Kidney (tissue), 14 donors: ENCODE data around the gene FYCO1. TPM values are rescaled to one million over a fixed set of nuclear protein-coding genes. Genes with fewer than 3 reads are reported as not detected.

Experiments used
- DNase-seq, 5 donors: peaks; one replicate each; pipeline ENCODE4 v3.0.0-alpha.2; 2013 to 2020
- FAIRE-seq: peaks from 2 replicates; lab custom pipeline; 2012; peaks lifted over from hg19 to GRCh38; lab: Jason Lieb, UNC
- H3K27ac ChIP-seq, 2 donors: one replicate each; pipeline ENCODE4 v1.7.0; 2013; ENCODE audit warnings: low read depth in 2 of 2, low read length in 2 of 2, inconsistent platforms in 1 of 2
- H3K27me3 ChIP-seq: one replicate; pipeline ENCODE4 v1.7.1; 2013; ENCODE audit warnings: low read length, inconsistent platforms; ENCODE audit not compliant: control insufficient read depth, insufficient read depth
- H3K36me3 ChIP-seq, 3 donors: one replicate each; pipeline versions ENCODE4 v1.7.0 to v1.7.1; 2013; ENCODE audit warnings: low read length in 3 of 3, control low read depth in 1 of 3, inconsistent platforms in 1 of 3; ENCODE audit not compliant: insufficient read depth in 3 of 3, control insufficient read depth in 2 of 3
- H3K4me1 ChIP-seq, 3 donors: one replicate each; pipeline versions ENCODE4 v1.7.0 to v1.7.1; 2013; ENCODE audit warnings: low read length in 3 of 3, inconsistent platforms in 1 of 3, low read depth in 1 of 3; ENCODE audit not compliant: control insufficient read depth in 2 of 3, insufficient read depth in 2 of 3
- H3K4me3 ChIP-seq, 3 donors: one replicate each; pipeline versions ENCODE4 v1.7.0 to v1.8.1; 2013; ENCODE audit warnings: low read length in 3 of 3, control low read depth in 1 of 3, inconsistent platforms in 1 of 3
- H3K9ac ChIP-seq, 3 donors: one replicate each; pipeline versions ENCODE4 v1.7.0 to v1.7.1; 2013; ENCODE audit warnings: low read length in 3 of 3, control low read depth in 1 of 3, inconsistent platforms in 1 of 3
- H3K9me3 ChIP-seq, 3 donors: one replicate each; pipeline versions ENCODE4 v1.7.0 to v1.7.1; 2013; ENCODE audit warnings: low read length in 3 of 3, control low read depth in 1 of 3, inconsistent platforms in 1 of 3; ENCODE audit not compliant: control insufficient read depth in 2 of 3, insufficient read depth in 1 of 3
- intact Hi-C: fragments of 100-400 bp; cut with DNase I; formaldehyde crosslinking; loops from one replicate; pipeline ENCODE4 v1.11.1; 2022
- polyA plus RNA-seq: library from polyadenylated mRNA; stranded (reverse); fragments of 350-450 nt; fragmentation: Illumina TruSeq; extraction: RNeasy Lipid Tissue Mini Kit (QIAGEN cat#74804); gene quantifications from one replicate; pipeline ENCODE4 v1.2.3, GENCODE V29; 2014; ENCODE audit warnings: low read depth, low replicate concordance; ENCODE audit not compliant: insufficient read depth
- total RNA-seq: library from RNA; stranded (reverse); fragmentation: NEBNext Ultra II Directional; extraction: Animal tissue kit (Norgen Biotek cat#: 25700); gene quantifications from one replicate; pipeline ENCODE4 v1.2.1, GENCODE V29; 2021
- TF ChIP-seq, protein P1 (sequence below): IDR thresholded peaks from 3 replicates; pipeline ENCODE4 v1.5.1; 2012; ENCODE audit warnings: mild to moderate bottlenecking, moderate library complexity, borderline replicate concordance; ENCODE audit not compliant: insufficient read depth; ENCODE audit errors: extremely low read depth
- donor health status: control.
- donor health status: control.
- donor health status: control.
- donor health status: control.
- donor health status: control.
- donor health status: DM: yes; HTN: yes; CAD: no.
- donor health status: Normal renal cell carcinoma (clear cell type).

Gene FYCO1
- total and polyA plus RNA-seq, 2 donors from 2014 or later = 11.1 to 39.1 TPM

DNA sequence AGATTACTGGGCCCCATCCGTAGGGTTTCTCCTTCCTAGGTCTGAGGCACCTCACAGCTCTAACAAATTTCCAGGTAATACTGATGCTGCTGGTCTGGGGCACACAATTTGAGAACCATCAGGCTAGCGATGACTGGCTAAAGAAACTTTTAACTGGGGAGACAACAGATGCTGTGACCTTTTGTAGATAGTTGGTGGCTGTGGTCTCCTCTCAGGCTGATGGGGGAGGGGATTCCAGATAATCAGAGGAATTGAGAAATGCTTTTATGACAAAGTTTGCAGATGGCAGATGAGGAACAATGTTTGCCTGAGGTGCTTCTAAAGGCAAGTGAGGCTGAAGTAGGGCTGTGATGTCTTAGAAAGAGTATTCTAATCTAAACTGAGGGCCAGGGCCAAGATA lies 123.1 kb downstream of the FYCO1 start:
- DNase-seq (no peak), FAIRE-seq (no peak)
- intact Hi-C loops = no loop called here
- Histone ChIP-seq H3K4me1 (no peaks in the 10 kb centered on the region), H3K27ac (no peak overlapping the region), H3K9me3 (no peaks in the 10 kb centered on the region), H3K36me3 (no peaks in the 10 kb centered on the region), H3K27me3 (no peaks in the 10 kb centered on the region), H3K9ac (no peak overlapping the region), H3K4me3 (no peak overlapping the region)
- TF ChIP-seq, protein P1, sequence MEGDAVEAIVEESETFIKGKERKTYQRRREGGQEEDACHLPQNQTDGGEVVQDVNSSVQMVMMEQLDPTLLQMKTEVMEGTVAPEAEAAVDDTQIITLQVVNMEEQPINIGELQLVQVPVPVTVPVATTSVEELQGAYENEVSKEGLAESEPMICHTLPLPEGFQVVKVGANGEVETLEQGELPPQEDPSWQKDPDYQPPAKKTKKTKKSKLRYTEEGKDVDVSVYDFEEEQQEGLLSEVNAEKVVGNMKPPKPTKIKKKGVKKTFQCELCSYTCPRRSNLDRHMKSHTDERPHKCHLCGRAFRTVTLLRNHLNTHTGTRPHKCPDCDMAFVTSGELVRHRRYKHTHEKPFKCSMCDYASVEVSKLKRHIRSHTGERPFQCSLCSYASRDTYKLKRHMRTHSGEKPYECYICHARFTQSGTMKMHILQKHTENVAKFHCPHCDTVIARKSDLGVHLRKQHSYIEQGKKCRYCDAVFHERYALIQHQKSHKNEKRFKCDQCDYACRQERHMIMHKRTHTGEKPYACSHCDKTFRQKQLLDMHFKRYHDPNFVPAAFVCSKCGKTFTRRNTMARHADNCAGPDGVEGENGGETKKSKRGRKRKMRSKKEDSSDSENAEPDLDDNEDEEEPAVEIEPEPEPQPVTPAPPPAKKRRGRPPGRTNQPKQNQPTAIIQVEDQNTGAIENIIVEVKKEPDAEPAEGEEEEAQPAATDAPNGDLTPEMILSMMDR = no peak

DNA sequence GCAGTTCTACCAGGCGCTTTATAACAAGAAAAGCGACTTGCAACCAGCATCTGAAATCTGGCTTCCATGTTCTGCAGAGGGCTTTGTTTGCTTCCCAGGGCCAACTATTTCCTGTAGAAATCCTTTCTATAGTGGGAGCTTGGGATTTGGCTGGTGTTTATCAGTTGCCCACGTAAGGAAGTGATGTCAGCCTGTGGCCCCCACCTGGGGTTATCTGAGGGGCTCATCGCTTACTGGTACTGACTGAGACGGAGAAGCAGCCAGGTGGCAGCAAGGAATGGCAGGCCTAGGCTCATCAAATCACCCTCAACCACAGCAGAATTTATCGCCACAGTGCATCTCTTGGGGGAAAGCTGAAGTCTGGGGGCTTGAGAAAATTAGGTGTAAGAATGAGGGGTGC lies 123.8 kb downstream of the FYCO1 start:
- Histone ChIP-seq H3K9ac (no peak overlapping the region), H3K36me3 (no peaks in the 10 kb centered on the region), H3K4me1 (no peaks in the 10 kb centered on the region), H3K4me3 (no peak overlapping the region), H3K27me3 (no peaks in the 10 kb centered on the region), H3K27ac (no peak overlapping the region), H3K9me3 (no peaks in the 10 kb centered on the region)
- intact Hi-C loops = no loop called here
- TF ChIP-seq, protein P1 = no peak
- DNase-seq (no peak), FAIRE-seq (no peak)

DNA sequence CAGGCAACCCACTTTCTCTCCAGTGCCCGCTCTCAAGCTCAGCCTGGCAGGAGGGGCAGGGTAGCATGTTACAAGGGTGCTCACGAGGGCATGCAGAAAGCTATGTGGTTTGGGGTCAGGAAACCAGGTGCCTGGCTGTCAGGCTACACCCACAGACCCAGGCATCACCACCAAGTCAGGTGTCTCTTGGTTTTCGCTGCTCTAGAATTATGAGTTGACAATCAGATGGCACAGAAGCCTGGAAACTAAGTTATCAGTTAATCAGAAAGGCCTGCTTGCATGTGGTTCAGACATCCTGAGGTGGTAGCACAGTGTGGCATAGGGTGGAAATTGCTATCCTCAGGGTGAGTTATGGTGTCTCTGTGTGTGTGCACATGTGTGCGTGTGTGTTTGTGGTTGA lies 125.5 kb downstream of the FYCO1 start:
- FAIRE-seq = no peak
- Histone ChIP-seq H3K27me3 (no peaks in the 10 kb centered on the region), H3K4me1 (no peaks in the 10 kb centered on the region), H3K9me3 (no peaks in the 10 kb centered on the region), H3K4me3 (no peak overlapping the region), H3K9ac (no peak overlapping the region), H3K36me3 (no peaks in the 10 kb centered on the region), H3K27ac (no peak overlapping the region)
- TF ChIP-seq, protein P1 = no peak
- intact Hi-C loops = no loop called here
- DNase-seq = no peak

DNA sequence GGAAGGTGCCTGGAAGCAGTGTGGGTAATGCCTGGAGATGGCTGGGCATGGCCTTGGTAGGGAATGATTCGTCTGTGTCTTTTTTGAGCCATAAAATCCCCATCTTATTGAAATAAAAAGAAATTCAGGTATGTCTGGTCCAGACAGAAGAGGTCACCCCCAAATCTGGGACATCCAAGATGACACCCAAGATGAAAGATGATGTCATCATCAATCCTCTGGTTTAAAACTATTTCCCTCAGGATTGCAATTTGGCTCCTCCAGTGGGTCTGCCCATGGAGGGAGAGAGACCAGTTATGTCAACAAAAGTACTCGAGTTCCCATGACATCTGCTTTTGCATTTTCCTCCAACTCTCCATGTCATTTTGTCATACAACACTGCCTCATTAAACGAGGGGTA lies 126.0 kb downstream of the FYCO1 start:
- Histone ChIP-seq H3K4me3 (no peak overlapping the region), H3K9me3 (no peaks in the 10 kb centered on the region), H3K27me3 (no peaks in the 10 kb centered on the region), H3K36me3 (no peaks in the 10 kb centered on the region), H3K4me1 (no peaks in the 10 kb centered on the region), H3K27ac (no peak overlapping the region), H3K9ac (no peak overlapping the region)
- no peak for DNase-seq
- FAIRE-seq = no peak
- intact Hi-C loops = no loop called here
- TF ChIP-seq, protein P1 = no peak
